Suprapubic skin (tissue), 4 donors: Measurements from ENCODE around the gene PPAN. TPM values are rescaled to one million over a fixed set of nuclear protein-coding genes. Genes with fewer than 3 reads are reported as not detected.

Source experiments
- DNase-seq, 2 donors: peaks; one replicate each; pipeline ENCODE4 v3.0.0-alpha.2; 2019; ENCODE audit warnings: low spot score in 2 of 2
- H3K27ac ChIP-seq: fragments of 200-600 bp; sonication (generic); one replicate; pipeline ENCODE4 v1.5.1; 2019
- H3K27me3 ChIP-seq: fragments of 200-600 bp; sonication (generic); one replicate; pipeline ENCODE4 v1.5.1; 2019
- H3K36me3 ChIP-seq: fragments of 200-600 bp; sonication (generic); one replicate; pipeline ENCODE4 v1.5.1; 2019
- H3K4me1 ChIP-seq: fragments of 200-600 bp; sonication (generic); one replicate; pipeline ENCODE4 v1.5.1; 2019
- H3K4me3 ChIP-seq: fragments of 200-600 bp; sonication (generic); one replicate; pipeline ENCODE4 v1.5.1; 2019; ENCODE audit warnings: mild to moderate bottlenecking
- H3K9me3 ChIP-seq: fragments of 200-600 bp; sonication (generic); one replicate; pipeline ENCODE4 v1.5.1; 2019
- CTCF ChIP-seq, 2 donors: fragments of 200-600 bp in 1 of 2; fragments of 450-650 bp in 1 of 2; sonication (generic) in 1 of 2; IDR thresholded peaks; one replicate each; pipeline ENCODE4 v1.5.1; 2016 to 2019; ENCODE audit warnings: antibody characterized with exemption in 2 of 2, mild to moderate bottlenecking in 1 of 2, moderate library complexity in 1 of 2
- EP300 ChIP-seq: sonication (generic); formaldehyde crosslinking; IDR thresholded peaks from one replicate; pipeline ENCODE4 v1.6.1; 2017; ENCODE audit warnings: antibody characterized with exemption
- POLR2A ChIP-seq, 2 donors: fragments of 450-650 bp; IDR thresholded peaks; one replicate each; pipeline ENCODE4 v1.6.1; 2017; ENCODE audit warnings: antibody characterized with exemption in 2 of 2, mild to moderate bottlenecking in 2 of 2, moderate library complexity in 2 of 2
- POLR2AphosphoS5 ChIP-seq, 3 donors: sonication (generic); formaldehyde crosslinking; IDR thresholded peaks; one replicate each; pipeline ENCODE4 v1.6.1; 2017; ENCODE audit warnings: antibody characterized with exemption in 3 of 3
- WGBS: methylation state at CpG from one replicate; pipeline ENCODE4 v1.1.5; 2018; 5-methylcytosine and 5-hydroxymethylcytosine counted together
- total RNA-seq, 4 donors: library from RNA; depleted of rRNA; stranded (reverse); fragments of >200 nt; gene quantifications; one replicate each; pipeline ENCODE4 v1.1.0, GENCODE V29; 2016

Gene PPAN
- total RNA-seq, 4 donors from 2014 or later: 41.9 to 55.1 (median 46.8) TPM

GRCh38 chr19:10115392-10116084 lies 9.4 kb downstream of the PPAN start:
- peaks cover 58% of the 10 kb centered on the region for H3K36me3 ChIP-seq
- H3K4me1 ChIP-seq: peaks cover 40% of the 10 kb centered on the region
- H3K9me3 ChIP-seq: no peaks in the 10 kb centered on the region
- DNase-seq: no peak
- H3K27me3 ChIP-seq: no peaks in the 10 kb centered on the region
- 89% methylated on average over 30 of the region's 45 CpGs for WGBS
- TF ChIP-seq POLR2A (IDR thresholded peaks at IDR 0.05) (no peak), EP300 (no peak), POLR2AphosphoS5 (IDR thresholded peaks at IDR 0.05) (no peak), CTCF (IDR thresholded peaks at IDR 0.05) (no peak)
- H3K4me3 ChIP-seq: no peak overlapping the region
- H3K27ac ChIP-seq: no peak overlapping the region

GRCh38 chr19:10116085-10116865 lies 10.1 kb downstream of the PPAN start:
- Histone ChIP-seq H3K4me1 (peaks cover 46% of the 10 kb centered on the region), H3K36me3 (peaks cover 51% of the 10 kb centered on the region), H3K27ac (no peak overlapping the region), H3K9me3 (no peaks in the 10 kb centered on the region), H3K27me3 (no peaks in the 10 kb centered on the region), H3K4me3 (no peak overlapping the region)
- 64% methylated on average over 6 of the region's 35 CpGs for WGBS
- TF ChIP-seq POLR2A (IDR thresholded peaks at IDR 0.05) (no peak), CTCF (IDR thresholded peaks at IDR 0.05) (no peak), POLR2AphosphoS5 (IDR thresholded peaks at IDR 0.05) (no peak), EP300 (no peak)
- DNase-seq: no peak

- 96% methylated on average over 12 of the region's 21 CpGs for WGBS
- Histone ChIP-seq H3K36me3 (peaks cover 48% of the 10 kb centered on the region), H3K9me3 (no peaks in the 10 kb centered on the region), H3K4me1 (peaks cover 47% of the 10 kb centered on the region), H3K27me3 (no peaks in the 10 kb centered on the region), H3K4me3 (no peak overlapping the region), H3K27ac (no peak overlapping the region)
- TF ChIP-seq POLR2AphosphoS5 (IDR thresholded peaks at IDR 0.05) (no peak), CTCF (IDR thresholded peaks at IDR 0.05) (no peak), POLR2A (IDR thresholded peaks at IDR 0.05) (no peak)
- no peak for DNase-seq
These were observed 10.9 kb downstream of the PPAN start for GRCh38 chr19:10116866-10117616.

- H3K36me3 ChIP-seq: peaks cover 46% of the 10 kb centered on the region
- H3K27ac ChIP-seq: peak overlapping the region; percentile 82
- H3K9me3 ChIP-seq: no peaks in the 10 kb centered on the region
- H3K4me1 ChIP-seq: peaks cover 39% of the 10 kb centered on the region
- H3K27me3 ChIP-seq: no peaks in the 10 kb centered on the region
- TF ChIP-seq POLR2A (IDR thresholded peaks at IDR 0.05) (no peak), EP300 (no peak), POLR2AphosphoS5 (IDR thresholded peaks at IDR 0.05) (no peak), CTCF (IDR thresholded peaks at IDR 0.05) (no peak)
- 42% methylated on average over 10 of the region's 12 CpGs for WGBS
- H3K4me3 ChIP-seq: peak overlapping the region; percentile 96
- DNase-seq: no peak
These were observed 12.8 kb downstream of the PPAN start for GRCh38 chr19:10118960-10119359.
